Bone marrow (tissue), 2 donors: ENCODE data around the gene SEMA4B.
A peak's percentile ranks its signal among the peaks of the same experiment; 100 is the strongest.
"Not testable (repeated sequence)": the region's sequence is repeated elsewhere in the genome, so short reads cannot be mapped to it uniquely, and the experiment has no call there.

Experiments used
- DNase-seq, 2 donors: peaks; one replicate each; lab custom pipeline; 2025; lab: John Stamatoyannopoulos, UW

The SEMA4B gene

DNA sequence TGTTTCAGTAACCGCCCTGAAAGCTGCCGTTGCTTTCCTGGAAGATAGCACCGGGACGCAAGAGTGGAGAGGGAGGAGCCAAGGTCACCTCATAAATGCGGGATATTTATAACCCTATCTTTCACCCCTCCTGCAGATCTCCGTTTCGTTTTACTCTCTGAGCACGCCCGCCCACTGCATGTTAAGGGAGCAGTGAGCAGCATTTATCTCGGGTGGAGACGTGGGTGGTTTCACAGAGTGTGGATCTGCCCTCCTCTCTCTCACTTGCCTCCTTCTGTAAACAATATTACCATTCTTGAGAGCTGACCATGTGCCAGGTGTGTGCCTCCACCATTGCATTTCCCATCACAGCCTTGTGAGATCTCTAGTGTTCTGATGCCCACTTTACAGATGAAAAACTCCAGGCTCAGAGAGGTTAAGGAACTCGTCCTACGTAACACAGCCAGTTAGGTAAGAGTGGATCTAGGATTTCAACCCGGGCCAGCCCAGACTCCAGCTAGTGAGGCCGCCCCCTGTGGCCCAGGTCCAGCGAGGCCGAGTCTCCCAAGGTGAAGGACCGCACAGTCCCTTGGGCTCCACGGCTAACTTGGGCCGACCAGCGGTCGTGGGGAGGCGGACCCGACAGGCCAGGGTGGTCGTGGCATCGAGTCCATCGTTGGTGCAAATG is 16.9 kb upstream of the SEMA4B start:
- DNase-seq: no peak

DNA sequence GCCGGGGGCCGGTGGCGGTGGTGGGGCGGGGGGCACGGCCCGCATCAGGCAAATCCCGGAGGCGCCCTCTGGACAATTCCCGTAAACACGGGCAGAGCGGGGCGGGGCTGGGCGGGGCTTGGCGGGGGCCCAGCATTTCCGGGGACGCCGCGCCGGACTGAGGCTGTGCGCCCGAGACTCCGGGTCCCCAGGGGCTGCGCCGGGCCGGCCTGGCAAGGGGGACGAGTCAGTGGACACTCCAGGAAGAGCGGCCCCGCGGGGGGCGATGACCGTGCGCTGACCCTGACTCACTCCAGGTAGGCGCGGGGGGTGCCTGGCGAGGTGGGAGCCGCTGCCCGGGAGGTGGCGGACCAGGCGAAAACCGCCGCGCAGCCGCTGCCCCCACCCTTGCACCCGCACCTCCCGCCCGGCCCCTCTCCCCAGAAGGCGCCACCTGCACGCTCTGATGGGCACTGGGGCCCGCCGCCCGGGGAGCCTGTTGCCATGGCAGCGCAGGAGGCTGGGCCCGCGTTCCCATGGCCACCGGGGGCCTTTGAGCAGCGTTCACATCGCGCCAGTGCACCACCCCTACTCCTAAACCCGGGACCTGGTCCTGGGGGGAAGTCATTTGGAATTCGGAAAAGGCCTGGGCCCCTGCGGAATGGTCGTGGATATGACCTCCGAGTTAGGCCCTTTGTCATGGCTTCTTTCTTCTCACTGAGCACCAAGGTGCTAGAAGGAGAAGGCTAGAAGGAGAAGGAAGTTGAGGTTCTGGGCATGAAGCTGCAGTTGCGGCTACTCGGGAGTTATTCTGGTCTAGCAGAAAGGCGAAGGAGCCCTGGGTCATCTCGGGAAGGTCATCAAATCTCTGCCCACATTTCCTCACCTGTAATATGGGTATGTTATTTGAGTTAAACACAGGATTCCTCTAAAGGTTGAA is 16.1 kb upstream of the SEMA4B start:
- peak in 1 of 2 donors; percentile 58 for DNase-seq

- no peak for DNase-seq
These were observed 13.8 kb upstream of the SEMA4B start for GRCh38 chr15:90187257-90187868.

- not testable (repeated sequence) for DNase-seq
These were observed 13.1 kb upstream of the SEMA4B start for GRCh38 chr15:90188065-90188464.

DNA sequence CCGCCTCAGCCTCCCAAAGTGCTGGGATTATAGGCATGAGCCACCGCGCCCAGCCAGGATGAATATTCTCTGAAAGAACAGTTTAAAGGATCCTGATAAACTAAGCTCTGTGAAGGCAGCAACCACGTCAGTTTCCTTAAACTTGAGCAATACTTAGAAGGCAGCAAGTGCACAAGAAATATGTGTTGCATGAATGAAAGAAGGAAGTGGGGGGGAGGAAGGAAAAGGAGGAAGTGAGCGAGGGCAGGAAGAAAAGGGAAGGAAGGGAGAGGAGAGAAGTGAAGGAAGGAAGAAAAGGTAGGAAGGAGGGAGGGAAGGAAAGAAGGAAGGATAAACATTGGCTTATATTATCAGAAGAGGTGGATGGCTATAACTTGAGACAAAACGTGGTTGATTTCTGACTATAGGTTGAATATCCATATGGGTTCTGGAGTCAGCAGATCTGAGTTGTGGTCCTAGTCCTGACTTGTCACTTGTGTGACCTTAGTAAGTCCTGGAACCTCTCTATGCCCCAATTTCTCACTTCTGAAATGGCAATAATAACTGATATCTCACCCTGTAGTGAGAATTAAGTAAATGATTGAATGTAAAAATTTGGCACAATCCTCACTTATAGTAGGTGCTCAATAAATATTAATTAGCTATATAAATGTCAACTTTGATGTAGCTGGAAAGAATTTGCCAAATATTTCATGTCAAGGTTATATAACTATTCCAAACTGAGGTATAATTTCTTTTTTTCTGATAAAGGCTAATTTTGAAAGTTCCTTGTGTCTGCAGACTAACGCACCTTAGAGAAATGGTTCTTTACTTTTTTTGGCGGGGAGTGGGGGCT is 12.0 kb upstream of the SEMA4B start:
- peak in 1 of 2 donors; percentile 4 for DNase-seq

GRCh38 chr15:90189781-90190467 is 11.2 kb upstream of the SEMA4B start:
- no peak for DNase-seq

- no peak for DNase-seq
These were observed 10.4 kb upstream of the SEMA4B start for GRCh38 chr15:90190606-90191343.

DNA sequence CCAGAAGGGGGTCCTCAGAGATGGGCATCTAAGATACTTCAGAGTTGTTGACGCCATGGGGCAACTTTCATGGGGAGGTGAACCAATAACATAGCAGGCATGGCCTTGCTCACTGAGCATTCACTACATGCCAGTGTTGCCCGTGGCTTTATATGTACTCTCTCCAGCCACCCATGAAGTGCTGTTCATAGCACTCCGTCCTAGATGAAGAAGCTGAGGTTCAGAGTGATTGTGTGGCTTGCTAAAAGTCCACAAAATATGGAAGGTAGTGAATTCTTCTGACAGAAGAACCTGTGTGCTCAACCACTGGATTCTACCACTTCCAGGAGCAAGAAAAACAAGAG is 9.8 kb upstream of the SEMA4B start:
- no peak for DNase-seq

- peak in 1 of 2 donors; percentile 2 for DNase-seq
These were observed 9.2 kb upstream of the SEMA4B start for GRCh38 chr15:90191794-90192509.

DNA sequence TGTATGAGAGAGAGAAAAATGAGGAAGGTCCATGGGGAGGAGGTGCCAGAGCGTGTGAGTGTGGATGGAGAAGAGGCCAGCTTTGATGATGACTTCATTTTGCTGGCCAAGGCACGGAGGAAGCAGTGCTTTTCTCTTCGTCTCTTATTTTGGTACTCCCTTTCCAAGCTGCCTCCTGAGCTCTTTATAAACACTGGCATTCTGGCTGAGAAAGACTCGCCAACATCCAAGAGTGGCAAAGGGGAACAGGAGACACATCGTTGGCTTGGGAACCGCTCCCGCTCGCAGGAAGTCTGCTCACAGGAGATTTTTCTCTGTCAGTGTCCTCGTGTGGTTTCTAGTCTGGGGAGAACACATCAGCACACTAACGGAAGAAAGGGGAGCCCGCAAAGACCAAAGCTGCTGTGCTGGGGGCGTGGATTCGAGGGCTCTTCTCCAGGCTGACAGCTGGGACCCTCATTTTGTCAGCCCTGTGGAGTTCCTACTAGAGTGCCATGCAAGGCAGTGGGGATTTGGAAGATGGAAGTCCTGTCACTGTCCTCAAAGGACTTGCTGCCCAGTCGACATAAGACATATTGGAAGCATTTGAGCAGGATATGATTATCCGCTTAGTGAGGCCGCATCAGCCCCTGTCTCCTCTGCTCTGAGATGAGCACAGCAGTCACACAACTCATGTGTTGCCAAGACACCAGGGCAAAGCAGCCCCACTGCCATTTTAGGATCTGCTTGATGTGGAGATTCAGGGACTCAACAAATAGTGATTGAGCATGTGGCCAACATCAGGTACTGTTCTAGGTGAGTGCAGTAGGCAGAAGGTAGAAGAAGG is 8.0 kb upstream of the SEMA4B start:
- peak in 1 of 2 donors; percentile 47 for DNase-seq

DNA sequence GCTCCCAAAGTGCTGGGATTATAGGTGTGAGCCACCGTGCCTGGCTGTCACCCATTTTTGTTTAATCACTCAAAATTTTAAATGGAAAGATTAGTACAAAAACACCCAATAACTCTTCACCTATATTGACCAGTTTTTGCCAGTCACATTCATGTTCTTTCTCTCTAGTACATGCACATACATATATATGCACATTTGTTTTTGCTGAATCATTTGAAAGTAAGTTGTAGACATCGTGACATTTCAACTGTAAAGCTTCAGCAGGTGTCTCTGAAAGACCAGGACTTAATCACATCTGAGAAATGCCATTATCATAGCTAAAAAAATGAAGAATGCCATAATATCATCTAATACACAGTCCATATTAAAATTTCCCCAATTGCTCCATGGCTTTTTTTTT is 6.5 kb upstream of the SEMA4B start:
- no peak for DNase-seq

- DNase-seq: no peak
These were observed 498 bp upstream of the SEMA4B start for GRCh38 chr15:90200534-90201129.

- no peak for DNase-seq
These were observed 830 bp downstream of the SEMA4B start for GRCh38 chr15:90201944-90202375.

GRCh38 chr15:90202929-90203328 is 1.8 kb downstream of the SEMA4B start:
- DNase-seq: no peak

- DNase-seq: no peak
These were observed 2.3 kb downstream of the SEMA4B start for GRCh38 chr15:90203473-90203872.

DNA sequence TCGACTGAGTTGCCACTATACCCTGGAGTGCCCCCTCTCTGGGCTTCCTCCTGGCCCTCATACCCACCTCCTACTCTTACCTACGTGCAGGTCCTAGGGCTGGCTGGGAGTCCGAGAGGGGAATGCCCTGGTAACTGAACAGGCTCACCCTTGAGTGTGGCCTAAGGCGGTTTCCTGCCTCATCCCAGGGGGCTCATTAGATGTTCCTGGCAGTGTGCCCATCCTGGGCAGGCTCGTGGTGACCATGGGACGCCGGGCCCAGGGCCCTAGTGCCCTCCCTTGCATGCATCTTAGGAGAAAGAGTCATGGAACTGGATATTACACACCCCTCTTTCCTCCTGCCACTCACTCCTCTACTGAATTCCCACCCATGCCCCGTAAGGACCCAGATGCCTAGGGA is 2.8 kb downstream of the SEMA4B start:
- no peak for DNase-seq

- no peak for DNase-seq
These were observed 4.1 kb downstream of the SEMA4B start for GRCh38 chr15:90205050-90205848.

DNA sequence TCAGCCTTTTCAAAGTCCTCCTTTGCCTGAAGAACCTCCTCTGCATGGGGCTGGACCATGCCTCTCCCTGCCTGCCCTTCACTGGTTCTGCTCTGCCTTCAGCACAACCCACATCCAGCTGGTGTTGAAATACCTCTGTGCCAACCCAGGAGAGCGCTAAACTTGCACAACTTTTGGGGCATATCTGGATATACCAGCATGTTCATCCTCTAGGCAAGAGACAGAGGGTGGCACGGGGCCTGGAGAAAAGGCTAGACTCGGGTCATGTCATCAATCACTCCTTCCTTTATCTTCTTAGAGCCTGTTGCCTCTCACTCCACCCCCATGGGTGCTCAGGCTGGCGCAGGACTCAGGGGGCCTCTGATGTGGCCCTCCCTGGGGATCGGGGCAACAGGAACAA is 4.8 kb downstream of the SEMA4B start:
- DNase-seq: no peak
